Natural killer cell (primary cell): ENCODE results near the gene GPD1. TPM values are rescaled to one million over a fixed set of nuclear protein-coding genes. Genes with fewer than 3 reads are reported as not detected.

Source experiments
- ATAC-seq, 3 donors: fragments of 150-1000 bp in 2 of 3; fragments of 200-7000 bp in 1 of 3; cut with Tn5 transposase; 1 replicate in 1 of 3; 2 replicates in 2 of 3; pipeline ENCODE4 v1.10.0; 2021; ENCODE audit warnings: mild to moderate bottlenecking in 2 of 3, moderate library complexity in 2 of 3
- DNase-seq, 2 donors: peaks; one replicate each; pipeline versions ENCODE4 v3.0.0 to v3.0.0-alpha.2; 2013 to 2021; ENCODE audit warnings: mixed read lengths in 1 of 2
- H3K27ac ChIP-seq: one replicate; pipeline ENCODE4 v1.5.1; 2013; ENCODE audit warnings: mild to moderate bottlenecking, low read length
- H3K27me3 ChIP-seq: one replicate; pipeline ENCODE4 v1.6.1; 2013; ENCODE audit warnings: low read length; ENCODE audit not compliant: control insufficient read depth, insufficient read depth
- H3K36me3 ChIP-seq: one replicate; pipeline ENCODE4 v1.6.1; 2013; ENCODE audit warnings: low read length; ENCODE audit not compliant: control insufficient read depth, insufficient read depth
- H3K4me1 ChIP-seq: one replicate; pipeline ENCODE4 v1.6.1; 2013; ENCODE audit warnings: low read length; ENCODE audit not compliant: control insufficient read depth, insufficient read depth
- H3K4me3 ChIP-seq: one replicate; pipeline ENCODE4 v1.5.1; 2013; ENCODE audit warnings: low read length
- H3K9me3 ChIP-seq: one replicate; pipeline ENCODE4 v1.6.1; 2013; ENCODE audit warnings: low read length; ENCODE audit not compliant: control insufficient read depth, insufficient read depth
- H3K27ac Mint-ChIP-seq, 2 donors: one replicate each; pipeline ENCODE4 v1.8.0; 2022; ENCODE audit warnings: mild to moderate bottlenecking in 2 of 2, mixed read lengths in 2 of 2, moderate library complexity in 1 of 2
- H3K27me3 Mint-ChIP-seq, 2 donors: one replicate each; pipeline ENCODE4 v1.8.0; 2022; ENCODE audit warnings: low read depth in 2 of 2, mixed read lengths in 2 of 2
- H3K36me3 Mint-ChIP-seq: one replicate; pipeline ENCODE4 v1.8.0; 2022; ENCODE audit warnings: mixed read lengths
- H3K4me1 Mint-ChIP-seq, 2 donors: one replicate each; pipeline ENCODE4 v1.8.0; 2022; ENCODE audit warnings: mixed read lengths in 2 of 2
- H3K4me3 Mint-ChIP-seq: one replicate; pipeline ENCODE4 v1.8.0; 2022; ENCODE audit warnings: mild to moderate bottlenecking, moderate library complexity, mixed read lengths
- H3K9me3 Mint-ChIP-seq, 2 donors: one replicate each; pipeline ENCODE4 v1.8.0; 2022; ENCODE audit warnings: mixed read lengths in 2 of 2
- CTCF ChIP-seq: fragments of 200-600 bp; IDR thresholded peaks from one replicate; pipeline ENCODE4 v1.8.0; 2022; ENCODE audit warnings: antibody characterized with exemption
- WGBS: methylation state at CpG from one replicate; pipeline ENCODE4 v1.1.7; 2013; ENCODE audit warnings: missing lambda C conversion rate; ENCODE audit not compliant: insufficient coverage; 5-methylcytosine and 5-hydroxymethylcytosine counted together
- intact Hi-C: fragments of 100-400 bp; cut with micrococcal nuclease; formaldehyde crosslinking; loops from one replicate; pipeline ENCODE4 v1.14.2; 2022
- total RNA-seq, 4 donors: library from RNA; stranded (reverse); fragments of 120-200 nt in 1 of 4; gene quantifications; one replicate each; pipeline versions ENCODE4 v1.2.3 to v1.2.4, GENCODE V29; 2013 to 2022

GPD1 gene
- total RNA-seq, 3 donors from 2014 or later (not counting 1 experiment from before 2014, with no cell fraction given) = 0.65 TPM; not detected in 2

GRCh38 chr12:50106907-50107306 lies 3.1 kb downstream of the GPD1 start:
- peaks cover 5 to 9% of the 10 kb centered on the region in 2 donors for H3K4me1 Mint-ChIP-seq
- no peaks in the 10 kb centered on the region for H3K9me3 Mint-ChIP-seq
- Histone ChIP-seq H3K9me3 (no peaks in the 10 kb centered on the region), H3K36me3 (no peaks in the 10 kb centered on the region), H3K4me1 (peaks cover 14% of the 10 kb centered on the region), H3K27me3 (no peaks in the 10 kb centered on the region), H3K4me3 (no peak overlapping the region), H3K27ac (no peak overlapping the region)
- no peak overlapping the region for H3K27ac Mint-ChIP-seq
- ATAC-seq (no peak), DNase-seq (no peak)
- TF ChIP-seq CTCF = no peak
- no peak overlapping the region for H3K4me3 Mint-ChIP-seq
- H3K36me3 Mint-ChIP-seq = no peaks in the 10 kb centered on the region
- 69% methylated on average over 3 of the region's 3 CpGs for WGBS
- intact Hi-C loops = no loop called here
- peaks cover 0 to 3% of the 10 kb centered on the region in 2 donors for H3K27me3 Mint-ChIP-seq

DNA sequence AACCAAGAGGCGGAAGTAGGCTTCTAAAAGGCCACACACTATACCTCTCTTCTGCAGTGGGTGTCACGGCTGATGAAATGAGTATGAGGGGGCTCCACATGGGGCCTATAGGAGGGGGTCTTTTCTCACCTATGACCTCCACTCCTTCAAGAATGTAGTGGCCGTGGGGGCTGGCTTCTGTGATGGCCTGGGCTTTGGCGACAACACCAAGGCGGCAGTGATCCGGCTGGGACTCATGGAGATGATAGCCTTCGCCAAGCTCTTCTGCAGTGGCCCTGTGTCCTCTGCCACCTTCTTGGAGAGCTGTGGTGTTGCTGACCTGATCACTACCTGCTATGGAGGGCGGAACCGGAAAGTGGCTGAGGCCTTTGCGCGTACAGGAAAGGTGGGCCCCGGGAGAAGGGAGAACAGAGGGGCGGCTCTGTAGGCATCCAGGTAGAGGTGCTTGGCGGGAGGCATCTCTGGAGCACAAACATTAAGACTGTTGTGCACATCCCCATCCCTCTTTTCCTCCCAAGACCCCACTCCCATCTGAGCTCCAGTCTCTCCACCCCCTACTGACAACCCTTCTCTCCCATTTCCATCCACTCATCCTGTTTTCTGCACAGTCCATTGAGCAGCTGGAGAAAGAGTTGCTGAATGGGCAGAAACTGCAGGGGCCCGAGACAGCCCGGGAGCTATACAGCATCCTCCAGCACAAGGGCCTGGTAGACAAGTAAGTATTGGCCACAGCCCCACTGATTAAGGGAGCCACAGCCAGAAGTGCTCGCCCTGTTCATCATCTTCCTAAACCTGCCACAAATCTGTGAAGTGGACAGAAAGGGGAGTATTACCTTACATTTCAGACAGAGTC lies 3.8 kb downstream of the GPD1 start:
- TF ChIP-seq CTCF = no peak
- 93% methylated on average over 14 of the region's 17 CpGs for WGBS
- H3K27ac ChIP-seq = no peak overlapping the region

DNA sequence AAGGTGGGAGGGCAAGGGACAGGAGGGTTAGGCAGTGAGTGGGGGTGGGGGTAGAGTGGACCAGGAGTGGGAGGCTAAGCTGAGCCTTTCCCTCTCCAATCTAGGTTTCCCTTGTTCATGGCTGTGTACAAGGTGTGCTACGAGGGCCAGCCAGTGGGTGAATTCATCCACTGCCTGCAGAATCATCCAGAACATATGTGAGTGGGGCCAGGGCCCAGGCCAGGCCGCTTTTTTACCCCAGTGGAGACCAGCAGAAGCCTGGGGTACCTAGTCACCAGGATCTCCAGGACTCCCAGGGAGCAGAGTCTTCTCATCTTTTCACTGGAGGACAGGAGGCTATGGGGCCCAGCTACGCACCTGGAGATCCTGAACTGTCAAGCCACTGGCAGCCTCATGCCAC lies 5.5 kb downstream of the GPD1 start:
- 89% methylated on average over 3 of the region's 3 CpGs for WGBS
- Mint-ChIP-seq H3K27me3 (peaks cover 0 to 3% of the 10 kb centered on the region in 2 donors), H3K36me3 (no peaks in the 10 kb centered on the region), H3K27ac (no peak overlapping the region), H3K4me3 (no peak overlapping the region), H3K9me3 (no peaks in the 10 kb centered on the region), H3K4me1 (peaks cover 16 to 17% of the 10 kb centered on the region in 2 donors)
- intact Hi-C loops = no loop called here
- DNase-seq = no peak
- H3K27me3 ChIP-seq = no peaks in the 10 kb centered on the region
- H3K36me3 ChIP-seq = no peaks in the 10 kb centered on the region
- ATAC-seq = no peak
- H3K4me3 ChIP-seq = no peak overlapping the region
- no peak overlapping the region for H3K27ac ChIP-seq
- TF ChIP-seq CTCF = no peak
- H3K4me1 ChIP-seq = peaks cover 31% of the 10 kb centered on the region
- H3K9me3 ChIP-seq = no peaks in the 10 kb centered on the region

More for the DNA sequence above, 3.8 kb downstream of the GPD1 start:
- peaks cover 0 to 3% of the 10 kb centered on the region in 2 donors for H3K27me3 Mint-ChIP-seq
- H3K4me1 Mint-ChIP-seq = peaks cover 9 to 10% of the 10 kb centered on the region in 2 donors
- peaks cover 14% of the 10 kb centered on the region for H3K4me1 ChIP-seq
- no peak overlapping the region for H3K4me3 ChIP-seq
- ATAC-seq = no peak
- no peaks in the 10 kb centered on the region for H3K36me3 ChIP-seq
- no peaks in the 10 kb centered on the region for H3K9me3 ChIP-seq
- H3K27me3 ChIP-seq = no peaks in the 10 kb centered on the region
- no peaks in the 10 kb centered on the region for H3K36me3 Mint-ChIP-seq
- no peak for DNase-seq
- intact Hi-C loops = no loop called here
- no peak overlapping the region for H3K27ac Mint-ChIP-seq
- H3K9me3 Mint-ChIP-seq = no peaks in the 10 kb centered on the region
- H3K4me3 Mint-ChIP-seq = no peak overlapping the region
